ENCODE measurements around the gene MARF1. TPM values are rescaled to one million over a fixed set of nuclear protein-coding genes. Genes with fewer than 3 reads are reported as not detected.

The MARF1 gene
- total and polyA plus RNA-seq, 10 donors: 24.0 to 169 (median 94.7) TPM

GRCh38 chr16:15643946-15644250, 944 bp upstream of the MARF1 start:
- H3K36me3 ChIP-seq: peaks cover 0 to 16% (median 3%) of the 10 kb centered on the region in 6 donors
- no peak for DNase-seq
- H3K9me3 ChIP-seq: no peaks in the 10 kb centered on the region
- intact Hi-C loops (cut with DNase I; ENCODE audit: low total_unique reads): no loop called here
- TF ChIP-seq CTCF (IDR thresholded peaks at IDR 0.05 in 8 of 11, conservative IDR thresholded peaks at IDR 0.05 in 3 of 11): no peak
- no peak for TF ChIP-seq POLR2AphosphoS5 (IDR thresholded peaks at IDR 0.05)
- no peak for TF ChIP-seq POLR2A (IDR thresholded peaks at IDR 0.05)
- peaks cover 30 to 49% (median 42%) of the 10 kb centered on the region in 6 donors for H3K4me1 ChIP-seq
- peak overlapping the region; percentile 95 to 100 (median 99) for H3K27ac ChIP-seq
- H3K4me3 ChIP-seq: peak overlapping the region in 7 of 8 donors; percentile 59 to 92 (median 88)
- 14 to 19% (median 16%) methylated on average over 4 of the region's 4 CpGs for WGBS, 5 donors
- no peaks in the 10 kb centered on the region for H3K27me3 ChIP-seq (replicated peaks in 1 of 7)

GRCh38 chr16:15642557-15643047, 352 bp downstream of the MARF1 start:
- Histone ChIP-seq H3K4me3 (peak overlapping the region; percentile 59 to 92 (median 86)), H3K36me3 (peaks cover 0 to 29% (median 15%) of the 10 kb centered on the region in 6 donors), H3K27me3 (replicated peaks in 1 of 7) (no peaks in the 10 kb centered on the region), H3K27ac (peak overlapping the region; percentile 95 to 100 (median 99)), H3K9me3 (no peaks in the 10 kb centered on the region), H3K4me1 (peaks cover 32 to 62% (median 55%) of the 10 kb centered on the region in 6 donors)
- peak; percentile 96 for DNase-seq
- intact Hi-C loops (cut with DNase I; ENCODE audit: low total_unique reads): no loop called here
- peak in 1 of 3 donors; percentile 64 for TF ChIP-seq POLR2A (IDR thresholded peaks at IDR 0.05)
- peak in 1 of 3 donors; percentile 79 for TF ChIP-seq POLR2AphosphoS5 (IDR thresholded peaks at IDR 0.05)
- TF ChIP-seq CTCF (IDR thresholded peaks at IDR 0.05 in 8 of 11, conservative IDR thresholded peaks at IDR 0.05 in 3 of 11): peak in 10 of 11 experiments; percentile 23 to 68 (median 56)
- WGBS, 5 donors: 0 to 1% (median 0%) methylated on average over 13 to 23 of the region's 23 CpGs

GRCh38 chr16:15641753-15642556, 999 bp downstream of the MARF1 start:
- Histone ChIP-seq H3K36me3 (peaks cover 0 to 36% (median 22%) of the 10 kb centered on the region in 6 donors), H3K9me3 (no peaks in the 10 kb centered on the region), H3K4me1 (peaks cover 33 to 69% (median 61%) of the 10 kb centered on the region in 6 donors), H3K27me3 (replicated peaks in 1 of 7) (no peaks in the 10 kb centered on the region), H3K27ac (peak overlapping the region; percentile 95 to 100 (median 99)), H3K4me3 (peak overlapping the region; percentile 59 to 92 (median 86))
- intact Hi-C loops (cut with DNase I; ENCODE audit: low total_unique reads): no loop called here
- TF ChIP-seq CTCF (IDR thresholded peaks at IDR 0.05 in 8 of 11, conservative IDR thresholded peaks at IDR 0.05 in 3 of 11) (no peak), POLR2AphosphoS5 (IDR thresholded peaks at IDR 0.05) (no peak), POLR2A (IDR thresholded peaks at IDR 0.05) (peak in 1 of 3 donors; percentile 20)
- WGBS, 5 donors: 18 to 22% (median 19%) methylated on average over 15 of the region's 15 CpGs
- DNase-seq: no peak

- peak overlapping the region in 7 of 8 donors; percentile 18 to 100 (median 99) for H3K27ac ChIP-seq
- no peak for DNase-seq
- H3K9me3 ChIP-seq: no peaks in the 10 kb centered on the region
- TF ChIP-seq CTCF (IDR thresholded peaks at IDR 0.05 in 8 of 11, conservative IDR thresholded peaks at IDR 0.05 in 3 of 11): no peak
- no peak for TF ChIP-seq POLR2A (IDR thresholded peaks at IDR 0.05)
- no peak for TF ChIP-seq POLR2AphosphoS5 (IDR thresholded peaks at IDR 0.05)
- 63 to 73% (median 70%) methylated on average over 4 of the region's 4 CpGs for WGBS, 5 donors
- peaks cover 43 to 79% (median 68%) of the 10 kb centered on the region in 6 donors for H3K4me1 ChIP-seq
- no peaks in the 10 kb centered on the region for H3K27me3 ChIP-seq (replicated peaks in 1 of 7)
- intact Hi-C loops (cut with DNase I; ENCODE audit: low total_unique reads): no loop called here
- peaks cover 0 to 45% (median 29%) of the 10 kb centered on the region in 6 donors for H3K36me3 ChIP-seq
- peak overlapping the region in 5 of 8 donors; percentile 84 to 90 (median 88) for H3K4me3 ChIP-seq
Observed at GRCh38 chr16:15640966-15641365, 2.0 kb downstream of the MARF1 start.

Measured in spleen (tissue), 11 donors.